ENCODE data around the gene UBE2E2. TPM values are rescaled to one million over a fixed set of nuclear protein-coding genes. Genes with fewer than 3 reads are reported as not detected.

Gene UBE2E2
- total and polyA plus RNA-seq, 4 donors: 23.8 to 56.5 (median 32.9) TPM

DNA sequence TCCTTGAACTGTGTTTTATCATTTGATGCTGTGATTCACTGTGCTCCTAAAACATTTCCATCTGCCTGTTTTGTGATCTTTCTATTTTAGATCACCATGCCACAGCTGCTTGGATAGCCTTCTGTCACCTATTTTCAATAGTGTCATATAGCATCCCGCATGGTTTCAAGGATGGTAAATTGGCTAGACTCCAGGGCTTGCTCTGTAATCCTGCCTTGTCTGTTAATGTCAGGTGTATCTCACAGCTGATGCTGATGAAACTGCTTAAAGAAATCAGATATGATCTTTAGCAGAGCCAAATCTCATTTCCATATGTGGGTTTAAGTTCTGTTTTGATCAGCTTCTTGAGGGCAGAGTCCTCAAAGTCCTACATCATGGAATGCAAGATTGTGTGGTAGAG, 182.2 kb downstream of the UBE2E2 start:
- no peaks in the 10 kb centered on the region for H3K36me3 ChIP-seq (ENCODE audit: control insufficient read depth in 1 of 2, insufficient read depth in 2 of 2, low read length in 1 of 2)
- H3K27me3 ChIP-seq (ENCODE audit: control insufficient read depth in 1 of 2, insufficient read depth in 2 of 2, low read length in 1 of 2): no peaks in the 10 kb centered on the region
- intact Hi-C loops (cut with DNase I): no loop called here

DNA sequence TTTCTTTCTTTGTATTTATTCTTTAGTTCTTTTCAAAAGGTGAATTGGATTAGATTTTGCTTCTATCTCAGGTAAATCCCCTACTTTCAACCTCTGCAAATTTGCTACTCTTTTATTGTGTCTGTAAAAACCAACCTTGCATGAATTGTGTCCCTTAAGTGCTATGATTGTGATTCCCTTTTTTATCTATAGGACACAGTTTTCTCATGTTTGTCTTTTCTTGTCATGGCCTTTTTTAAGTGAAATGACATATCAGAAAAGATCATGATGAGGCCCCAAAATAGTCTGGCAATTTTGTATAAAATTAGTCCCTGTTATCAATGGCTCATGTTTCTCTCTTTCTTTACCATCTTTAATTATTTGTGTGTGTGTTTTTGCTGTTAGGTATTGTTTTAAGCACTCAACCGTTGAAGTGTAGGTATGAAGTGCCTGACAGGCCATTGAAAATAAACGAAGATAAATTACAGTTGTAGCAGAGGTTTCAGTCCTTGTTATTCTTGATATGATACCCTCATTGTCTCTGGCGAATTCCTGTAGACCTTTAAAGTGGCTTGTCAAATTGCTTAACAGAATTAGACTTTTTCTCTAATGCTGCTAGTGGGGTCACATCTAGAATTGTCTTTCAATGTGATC, 184.3 kb downstream of the UBE2E2 start:
- Histone ChIP-seq H3K36me3 (ENCODE audit: control insufficient read depth in 1 of 2, insufficient read depth in 2 of 2, low read length in 1 of 2) (no peaks in the 10 kb centered on the region), H3K27me3 (ENCODE audit: control insufficient read depth in 1 of 2, insufficient read depth in 2 of 2, low read length in 1 of 2) (no peaks in the 10 kb centered on the region), H3K4me3 (ENCODE audit: low read length in 2 of 2) (no peak overlapping the region), H3K4me1 (ENCODE audit: control insufficient read depth in 1 of 2, insufficient read depth in 2 of 2, low read length in 2 of 2) (peaks cover 0 to 3% of the 10 kb centered on the region in 2 donors), H3K9me3 (ENCODE audit: control insufficient read depth, low read length) (peaks cover 1% of the 10 kb centered on the region), H3K27ac (ENCODE audit: low read depth in 1 of 2, low read length in 2 of 2) (no peak overlapping the region)
- 64 to 65% methylated on average over 3 of the region's 3 CpGs for WGBS, 2 donors
- DNase-seq: no peak
- intact Hi-C loops (cut with DNase I): no loop called here
- no peak for ATAC-seq (ENCODE audit: low FRiP score)

More for the DNA sequence above, 182.2 kb downstream of the UBE2E2 start:
- Histone ChIP-seq H3K9me3 (ENCODE audit: control insufficient read depth, low read length) (no peaks in the 10 kb centered on the region), H3K4me1 (ENCODE audit: control insufficient read depth in 1 of 2, insufficient read depth in 2 of 2, low read length in 2 of 2) (peaks cover 0 to 3% of the 10 kb centered on the region in 2 donors), H3K27ac (ENCODE audit: low read depth in 1 of 2, low read length in 2 of 2) (no peak overlapping the region), H3K4me3 (ENCODE audit: low read length in 2 of 2) (no peak overlapping the region)
- DNase-seq (no peak), ATAC-seq (ENCODE audit: low FRiP score) (no peak)
- 44 to 91% methylated on average over 1 of the region's 1 CpG for WGBS, 2 donors

DNA sequence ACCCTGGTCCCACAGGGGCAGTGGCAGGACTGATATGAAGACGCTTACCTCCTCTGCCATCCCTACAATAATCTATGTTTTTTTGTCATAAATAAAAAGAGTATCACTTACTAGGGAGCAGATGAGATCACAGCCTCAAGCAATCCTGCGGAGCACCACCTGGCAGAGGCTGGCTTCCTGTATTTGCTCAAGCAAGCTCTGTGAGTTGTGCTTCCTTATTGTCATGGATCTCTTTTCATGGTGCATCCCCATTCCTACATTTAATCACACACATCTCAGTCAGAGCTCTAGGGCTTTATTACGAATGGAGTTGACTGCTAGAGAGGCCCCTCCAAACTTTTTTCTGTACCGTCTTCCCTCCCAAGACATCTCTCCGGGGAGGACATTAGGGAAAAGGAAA, 186.0 kb downstream of the UBE2E2 start:
- Histone ChIP-seq H3K4me3 (ENCODE audit: low read length in 2 of 2) (no peak overlapping the region), H3K4me1 (ENCODE audit: control insufficient read depth in 1 of 2, insufficient read depth in 2 of 2, low read length in 2 of 2) (peaks cover 0 to 3% of the 10 kb centered on the region in 2 donors), H3K27me3 (ENCODE audit: control insufficient read depth in 1 of 2, insufficient read depth in 2 of 2, low read length in 1 of 2) (no peaks in the 10 kb centered on the region), H3K36me3 (ENCODE audit: control insufficient read depth in 1 of 2, insufficient read depth in 2 of 2, low read length in 1 of 2) (no peaks in the 10 kb centered on the region), H3K27ac (ENCODE audit: low read depth in 1 of 2, low read length in 2 of 2) (no peak overlapping the region), H3K9me3 (ENCODE audit: control insufficient read depth, low read length) (peaks cover 1% of the 10 kb centered on the region)
- no peak for ATAC-seq (ENCODE audit: low FRiP score)
- 92 to 93% methylated on average over 5 of the region's 5 CpGs for WGBS, 2 donors
- DNase-seq: no peak
- intact Hi-C loops (cut with DNase I): no loop called here

DNA sequence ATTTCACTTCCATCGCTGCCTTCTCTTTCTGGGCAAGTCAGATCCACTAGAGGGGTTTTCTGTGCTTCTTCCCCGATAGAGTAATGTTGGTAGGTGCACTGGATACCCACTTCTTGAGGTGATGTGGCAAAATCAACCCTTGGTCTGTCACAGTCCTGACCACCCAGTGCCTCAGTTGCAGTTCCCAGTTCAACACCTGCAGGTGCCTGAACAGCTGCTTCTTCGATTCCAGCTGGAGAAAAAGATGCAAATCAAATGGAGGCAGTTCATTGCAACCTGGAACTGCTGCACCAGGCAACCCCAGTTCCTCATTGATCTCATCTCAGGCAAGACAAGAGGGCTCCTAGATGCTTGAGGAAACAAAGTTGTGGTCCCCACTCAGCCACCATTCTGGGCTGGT, 186.6 kb downstream of the UBE2E2 start:
- intact Hi-C loops (cut with DNase I): no loop called here
- Histone ChIP-seq H3K27me3 (ENCODE audit: control insufficient read depth in 1 of 2, insufficient read depth in 2 of 2, low read length in 1 of 2) (no peaks in the 10 kb centered on the region), H3K4me1 (ENCODE audit: control insufficient read depth in 1 of 2, insufficient read depth in 2 of 2, low read length in 2 of 2) (peaks cover 0 to 3% of the 10 kb centered on the region in 2 donors), H3K36me3 (ENCODE audit: control insufficient read depth in 1 of 2, insufficient read depth in 2 of 2, low read length in 1 of 2) (no peaks in the 10 kb centered on the region), H3K9me3 (ENCODE audit: control insufficient read depth, low read length) (peaks cover 1% of the 10 kb centered on the region), H3K27ac (ENCODE audit: low read depth in 1 of 2, low read length in 2 of 2) (no peak overlapping the region), H3K4me3 (ENCODE audit: low read length in 2 of 2) (no peak overlapping the region)
- DNase-seq (no peak), ATAC-seq (ENCODE audit: low FRiP score) (no peak)
- 95 to 99% methylated on average over 3 of the region's 3 CpGs for WGBS, 2 donors

DNA sequence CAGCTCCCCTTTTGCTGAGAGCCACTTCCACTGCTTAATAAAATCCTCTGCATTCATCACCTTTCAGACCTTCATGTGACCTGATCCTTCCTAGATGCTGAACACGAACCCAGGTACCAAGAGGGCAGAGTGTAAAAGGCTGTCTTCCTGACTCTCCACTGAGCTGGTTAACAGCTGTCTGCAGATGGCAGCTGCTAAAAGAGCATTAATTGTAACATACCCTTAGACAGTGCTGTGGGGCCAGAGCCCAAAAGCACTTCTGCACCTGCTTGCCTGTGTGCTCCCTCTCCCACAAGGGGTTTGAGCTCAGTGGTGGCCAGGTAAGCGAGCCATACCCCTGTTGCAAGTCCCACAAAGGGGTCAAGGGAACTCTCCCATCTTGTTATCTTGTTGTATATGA, 187.3 kb downstream of the UBE2E2 start:
- DNase-seq (no peak), ATAC-seq (ENCODE audit: low FRiP score) (no peak)
- Histone ChIP-seq H3K4me3 (ENCODE audit: low read length in 2 of 2) (no peak overlapping the region), H3K9me3 (ENCODE audit: control insufficient read depth, low read length) (peaks cover 1% of the 10 kb centered on the region), H3K27ac (ENCODE audit: low read depth in 1 of 2, low read length in 2 of 2) (no peak overlapping the region), H3K27me3 (ENCODE audit: control insufficient read depth in 1 of 2, insufficient read depth in 2 of 2, low read length in 1 of 2) (no peaks in the 10 kb centered on the region), H3K36me3 (ENCODE audit: control insufficient read depth in 1 of 2, insufficient read depth in 2 of 2, low read length in 1 of 2) (no peaks in the 10 kb centered on the region), H3K4me1 (ENCODE audit: control insufficient read depth in 1 of 2, insufficient read depth in 2 of 2, low read length in 2 of 2) (no peaks in the 10 kb centered on the region)
- intact Hi-C loops (cut with DNase I): no loop called here
- WGBS, 2 donors: 96 to 97% methylated on average over 2 of the region's 2 CpGs

DNA sequence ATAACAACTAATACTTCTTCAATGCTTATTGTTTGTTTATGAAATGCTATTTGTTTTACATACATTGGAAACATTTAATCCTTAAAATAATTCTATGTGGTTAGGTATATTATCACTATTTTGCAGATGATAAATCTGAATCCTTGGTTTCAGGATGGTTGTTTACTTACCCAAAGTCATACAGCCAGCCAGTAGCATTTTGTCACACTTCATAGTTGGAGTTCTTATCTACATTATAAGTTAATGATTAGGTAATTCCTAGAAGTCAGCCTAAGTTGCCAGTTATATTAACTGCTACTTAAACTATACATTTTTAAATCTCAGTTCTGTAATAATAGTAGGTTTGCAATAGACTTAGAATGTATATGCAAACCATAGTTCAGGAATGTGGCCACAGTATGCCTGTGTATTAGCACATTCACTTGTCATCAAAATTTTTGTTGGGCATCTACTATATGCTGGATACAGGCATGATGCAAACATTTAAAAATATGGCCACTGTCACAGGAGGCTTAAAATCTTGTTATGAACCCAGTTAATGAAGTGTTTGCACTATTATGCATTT, 187.9 kb downstream of the UBE2E2 start:
- no peak overlapping the region for H3K4me3 ChIP-seq (ENCODE audit: low read length in 2 of 2)
- H3K9me3 ChIP-seq (ENCODE audit: control insufficient read depth, low read length): peaks cover 1% of the 10 kb centered on the region
- no peak for DNase-seq

DNA sequence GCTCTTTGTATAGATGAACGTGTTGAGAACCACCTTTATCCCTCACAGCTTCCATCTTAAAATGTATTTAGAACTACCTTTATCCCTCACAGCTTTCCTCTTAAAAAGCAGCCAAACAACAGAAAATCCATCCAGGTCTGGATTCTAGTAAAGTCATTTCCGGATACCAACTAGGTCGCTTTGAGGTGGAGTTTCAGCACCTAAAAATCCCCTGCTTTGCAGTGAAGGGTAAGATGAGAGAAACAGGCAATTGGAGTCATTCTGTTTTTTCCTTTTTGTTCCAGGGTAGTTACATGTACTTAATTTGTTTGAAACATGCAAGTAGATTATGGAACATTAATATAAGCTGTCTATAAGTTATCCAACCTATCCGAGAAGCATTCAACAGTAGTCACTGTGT, 192.0 kb downstream of the UBE2E2 start:
- H3K27ac ChIP-seq (ENCODE audit: low read depth in 1 of 2, low read length in 2 of 2): no peak overlapping the region
- H3K27me3 ChIP-seq (ENCODE audit: control insufficient read depth in 1 of 2, insufficient read depth in 2 of 2, low read length in 1 of 2): no peaks in the 10 kb centered on the region
- H3K4me3 ChIP-seq (ENCODE audit: low read length in 2 of 2): no peak overlapping the region
- ATAC-seq (ENCODE audit: low FRiP score) (no peak), DNase-seq (no peak)
- peaks cover 1% of the 10 kb centered on the region for H3K9me3 ChIP-seq (ENCODE audit: control insufficient read depth, low read length)
- intact Hi-C loops (cut with DNase I): no loop called here
- no peaks in the 10 kb centered on the region for H3K4me1 ChIP-seq (ENCODE audit: control insufficient read depth in 1 of 2, insufficient read depth in 2 of 2, low read length in 2 of 2)
- H3K36me3 ChIP-seq (ENCODE audit: control insufficient read depth in 1 of 2, insufficient read depth in 2 of 2, low read length in 1 of 2): no peaks in the 10 kb centered on the region
- WGBS, 2 donors: 90 to 93% methylated on average over 4 of the region's 4 CpGs

More for the DNA sequence above, 187.9 kb downstream of the UBE2E2 start:
- no peak for ATAC-seq (ENCODE audit: low FRiP score)
- Histone ChIP-seq H3K36me3 (ENCODE audit: control insufficient read depth in 1 of 2, insufficient read depth in 2 of 2, low read length in 1 of 2) (no peaks in the 10 kb centered on the region), H3K27ac (ENCODE audit: low read depth in 1 of 2, low read length in 2 of 2) (no peak overlapping the region), H3K27me3 (ENCODE audit: control insufficient read depth in 1 of 2, insufficient read depth in 2 of 2, low read length in 1 of 2) (no peaks in the 10 kb centered on the region), H3K4me1 (ENCODE audit: control insufficient read depth in 1 of 2, insufficient read depth in 2 of 2, low read length in 2 of 2) (no peaks in the 10 kb centered on the region)
- intact Hi-C loops (cut with DNase I): no loop called here

DNA sequence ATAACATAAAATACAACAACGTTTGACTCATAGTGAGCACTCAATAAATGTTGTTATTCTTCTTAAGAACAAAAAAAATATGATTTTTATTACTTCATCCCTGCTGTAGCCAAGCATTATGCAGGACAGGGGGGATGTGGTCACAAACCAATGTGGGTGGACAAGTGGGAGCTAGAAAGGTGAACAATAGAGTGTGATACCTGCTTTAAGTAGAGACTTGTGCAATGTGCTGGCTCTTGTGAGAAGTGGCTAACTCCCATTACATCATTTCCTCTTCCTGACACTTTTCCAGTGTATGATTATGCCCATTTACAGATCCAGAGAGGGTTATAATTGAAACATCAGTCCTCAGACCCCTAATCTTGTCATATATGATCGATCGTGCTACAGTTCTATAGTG, 193.6 kb downstream of the UBE2E2 start:
- Histone ChIP-seq H3K9me3 (ENCODE audit: control insufficient read depth, low read length) (no peaks in the 10 kb centered on the region), H3K4me3 (ENCODE audit: low read length in 2 of 2) (no peak overlapping the region), H3K4me1 (ENCODE audit: control insufficient read depth in 1 of 2, insufficient read depth in 2 of 2, low read length in 2 of 2) (no peaks in the 10 kb centered on the region), H3K27me3 (ENCODE audit: control insufficient read depth in 1 of 2, insufficient read depth in 2 of 2, low read length in 1 of 2) (no peaks in the 10 kb centered on the region), H3K36me3 (ENCODE audit: control insufficient read depth in 1 of 2, insufficient read depth in 2 of 2, low read length in 1 of 2) (no peaks in the 10 kb centered on the region), H3K27ac (ENCODE audit: low read depth in 1 of 2, low read length in 2 of 2) (no peak overlapping the region)
- DNase-seq (no peak), ATAC-seq (ENCODE audit: low FRiP score) (no peak)
- intact Hi-C loops (cut with DNase I): no loop called here
- WGBS, 2 donors: 74 to 80% methylated on average over 3 of the region's 3 CpGs

DNA sequence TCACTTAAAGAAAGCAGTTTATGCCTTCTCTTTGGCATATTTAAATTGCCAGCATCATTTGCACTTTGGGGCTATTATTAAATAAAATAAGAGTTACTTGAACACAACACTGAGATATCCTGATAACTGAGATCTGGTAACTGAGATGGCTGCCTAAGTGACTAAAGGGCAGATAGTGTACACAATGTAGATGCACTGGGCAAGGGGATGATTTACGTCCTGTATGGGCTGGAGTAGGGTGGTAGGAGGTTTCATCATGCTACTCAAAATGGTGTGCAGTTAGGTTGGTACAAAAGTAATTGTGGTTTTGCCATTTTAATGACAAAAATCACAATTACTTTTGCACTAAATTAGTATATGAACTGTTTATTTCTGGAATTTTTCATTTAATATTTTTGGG, 196.1 kb downstream of the UBE2E2 start:
- H3K36me3 ChIP-seq (ENCODE audit: control insufficient read depth in 1 of 2, insufficient read depth in 2 of 2, low read length in 1 of 2): no peaks in the 10 kb centered on the region
- H3K4me1 ChIP-seq (ENCODE audit: control insufficient read depth in 1 of 2, insufficient read depth in 2 of 2, low read length in 2 of 2): no peaks in the 10 kb centered on the region
- H3K9me3 ChIP-seq (ENCODE audit: control insufficient read depth, low read length): no peaks in the 10 kb centered on the region
- H3K4me3 ChIP-seq (ENCODE audit: low read length in 2 of 2): no peak overlapping the region
- DNase-seq (no peak), ATAC-seq (ENCODE audit: low FRiP score) (no peak)
- intact Hi-C loops (cut with DNase I): no loop called here
- no peaks in the 10 kb centered on the region for H3K27me3 ChIP-seq (ENCODE audit: control insufficient read depth in 1 of 2, insufficient read depth in 2 of 2, low read length in 1 of 2)
- no peak overlapping the region for H3K27ac ChIP-seq (ENCODE audit: low read depth in 1 of 2, low read length in 2 of 2)
- WGBS, 2 donors: 97 to 100% methylated on average over 1 of the region's 1 CpG
